ENCODE data around the gene CERKL. TPM values are rescaled to one million over a fixed set of nuclear protein-coding genes. Genes with fewer than 3 reads are reported as not detected.

The CERKL gene
- total and polyA plus RNA-seq, 9 of the 15 experiments (the other 6 are each of a cell fraction or from before 2014, with no cell fraction given) = 0.04 to 0.08 TPM; not detected in 7

- TF ChIP-seq RBM34 (IDR thresholded peaks at IDR 0.05; ENCODE audit: borderline replicate concordance, insufficient read depth, low read length) (no peak), EZH2 (IDR thresholded peaks at IDR 0.05; ENCODE audit: borderline replicate concordance, low read depth, low read length) (no peak)
These were observed 35.0 kb downstream of the CERKL start (continued) for GRCh38 chr2:181621779-181622490.

DNA sequence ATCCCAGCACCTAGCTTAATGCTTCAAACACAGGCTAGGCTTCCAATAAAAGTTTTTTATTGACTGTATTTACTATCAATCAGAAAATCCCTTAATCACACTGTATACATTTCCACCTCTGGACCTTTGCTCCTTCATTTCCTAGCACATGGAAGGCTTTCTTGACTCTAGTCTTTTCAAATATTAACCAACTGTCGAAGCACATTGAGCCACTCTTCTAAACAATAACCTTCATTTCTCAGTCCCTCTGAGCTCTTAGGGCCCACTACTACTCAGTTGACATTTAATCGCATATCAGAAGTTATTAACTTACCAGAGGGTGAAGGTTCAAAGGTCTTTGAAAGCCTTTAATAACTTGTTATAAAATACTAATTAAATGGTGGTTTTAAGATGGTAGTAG, 37.4 kb downstream of the CERKL start:
- WGBS (ENCODE audit: insufficient coverage, low coverage, missing lambda C conversion rate) = 0% methylated on average over 2 of the region's 2 CpGs

More for the DNA sequence above, 37.4 kb downstream of the CERKL start:
- intact Hi-C loops (cut with micrococcal nuclease) = no loop called here
- Histone ChIP-seq H3K4me2 (ENCODE audit: insufficient read depth, low read length) (no peak overlapping the region), H3K4me1 (replicated peaks in 1 of 2; ENCODE audit: control insufficient read depth in 2 of 2, insufficient read depth in 2 of 2, low read length in 2 of 2) (no peaks in the 10 kb centered on the region), H3K9me3 (replicated peaks; ENCODE audit: control insufficient read depth, insufficient read depth, low read depth, low read length) (peaks cover 3% of the 10 kb centered on the region; the same call in 1 of the 2 replicates), H3K79me2 (ENCODE audit: control insufficient read depth, insufficient read depth, low read length) (no peaks in the 10 kb centered on the region), H3K27ac (ENCODE audit: extremely low read depth, low read depth, low read length) (no peak overlapping the region), H2AFZ (ENCODE audit: low read depth, low read length) (no peak overlapping the region), H3K4me3 (no peak overlapping the region), H3K36me3 (ENCODE audit: control insufficient read depth, insufficient read depth, low read length) (no peaks in the 10 kb centered on the region), H3K9me1 (ENCODE audit: control insufficient read depth, insufficient read depth, low read length) (no peaks in the 10 kb centered on the region), H4K20me1 (replicated peaks; ENCODE audit: control insufficient read depth, insufficient read depth, low read length) (no peaks in the 10 kb centered on the region), H3K27me3 (ENCODE audit: control insufficient read depth in 2 of 2, insufficient read depth in 2 of 2, low read length in 2 of 2) (no peaks in the 10 kb centered on the region), H3K9ac (ENCODE audit: insufficient read depth in 1 of 2, low read depth in 2 of 2, low read length in 2 of 2) (no peak overlapping the region)
- CTCF ChIA-PET (ENCODE audit: low intra/inter-chr PET ratio) = no interaction called here
- ATAC-seq (no peak), FAIRE-seq (no peak), DNase-seq (ENCODE audit: extremely low read depth in 1 of 4, low spot score in 3 of 4) (no peak)
- no peak for TF ChIP-seq BRF2 (IDR thresholded peaks at IDR 0.05; ENCODE audit: borderline replicate concordance, insufficient read depth, insufficient read length)
- no peak for TF ChIP-seq SP1 (CRISPR knock-in tag; IDR thresholded peaks at IDR 0.05)
- TF ChIP-seq SRSF1 (IDR thresholded peaks at IDR 0.05; ENCODE audit: low read depth, low read length) = no peak
- TF ChIP-seq SMC3 (conservative IDR thresholded peaks at IDR 0.05; ENCODE audit: insufficient read depth, low read depth, low read length) = no peak
- no peak for TF ChIP-seq RAD21 (CRISPR knock-in tag; conservative IDR thresholded peaks at IDR 0.05 in 1 of 2, IDR thresholded peaks at IDR 0.05 in 1 of 2)
- POLR2A ChIA-PET = no interaction called here
- in situ Hi-C loops (cut with MboI) = no loop called here
- BruUV-seq (replicated peaks) = no TSS peak

Data from K562 (cell line).